Peyer's patch (tissue), 4 donors: ENCODE measurements around the gene TBXA2R.

Source experiments
- CTCF ChIP-seq, 6 experiments: fragments of 450-650 bp in 4 of 6; fragments of 200-600 bp in 2 of 6; sonication (generic) in 1 of 6; IDR thresholded peaks; one replicate each; pipeline ENCODE4 v1.5.1; 2017 to 2019; ENCODE audit warnings: antibody characterized with exemption in 6 of 6, mild to moderate bottlenecking in 3 of 6, moderate library complexity in 1 of 6
- POLR2A ChIP-seq, 2 donors: fragments of 450-650 bp; IDR thresholded peaks; one replicate each; pipeline ENCODE4 v1.5.1; 2017; ENCODE audit warnings: antibody characterized with exemption in 2 of 2, mild to moderate bottlenecking in 2 of 2, moderate library complexity in 2 of 2

DNA sequence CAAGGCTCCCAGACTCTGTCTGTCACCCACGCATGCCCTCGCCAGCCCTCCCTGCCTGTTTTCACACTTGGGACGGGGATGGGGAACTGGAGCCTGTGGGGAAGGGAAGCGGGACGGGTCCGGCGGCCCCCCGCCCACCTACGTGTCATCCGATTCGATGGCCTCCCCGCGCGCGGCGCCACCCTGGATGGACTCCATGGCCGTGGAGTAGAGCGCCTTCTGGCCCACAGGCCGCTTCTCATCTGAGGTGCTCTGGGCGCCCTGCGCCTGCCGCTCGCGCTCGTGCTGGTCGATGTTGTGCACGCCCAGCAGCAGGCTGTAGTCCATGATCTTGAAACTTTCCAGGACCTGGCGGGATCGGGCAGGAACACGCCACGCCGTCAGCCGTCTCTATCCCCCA lies 45.0 kb upstream of the TBXA2R start:
- TF ChIP-seq CTCF (IDR thresholded peaks at IDR 0.05) (no peak), POLR2A (IDR thresholded peaks at IDR 0.05) (no peak)
